GM21390 (cell line): ENCODE data around the gene LPP.
A peak's percentile ranks its signal among the peaks of the same experiment; 100 is the strongest.

Source experiments
- ATAC-seq: cut with Tn5 transposase; IDR thresholded peaks from one replicate; pipeline ENCODE4 v1.9.1; 2021; ENCODE audit not compliant: unreplicated experiment

LPP gene

GRCh38 chr3:188878076-188878475 lies 724.1 kb downstream of the LPP start:
- ATAC-seq: no peak

DNA sequence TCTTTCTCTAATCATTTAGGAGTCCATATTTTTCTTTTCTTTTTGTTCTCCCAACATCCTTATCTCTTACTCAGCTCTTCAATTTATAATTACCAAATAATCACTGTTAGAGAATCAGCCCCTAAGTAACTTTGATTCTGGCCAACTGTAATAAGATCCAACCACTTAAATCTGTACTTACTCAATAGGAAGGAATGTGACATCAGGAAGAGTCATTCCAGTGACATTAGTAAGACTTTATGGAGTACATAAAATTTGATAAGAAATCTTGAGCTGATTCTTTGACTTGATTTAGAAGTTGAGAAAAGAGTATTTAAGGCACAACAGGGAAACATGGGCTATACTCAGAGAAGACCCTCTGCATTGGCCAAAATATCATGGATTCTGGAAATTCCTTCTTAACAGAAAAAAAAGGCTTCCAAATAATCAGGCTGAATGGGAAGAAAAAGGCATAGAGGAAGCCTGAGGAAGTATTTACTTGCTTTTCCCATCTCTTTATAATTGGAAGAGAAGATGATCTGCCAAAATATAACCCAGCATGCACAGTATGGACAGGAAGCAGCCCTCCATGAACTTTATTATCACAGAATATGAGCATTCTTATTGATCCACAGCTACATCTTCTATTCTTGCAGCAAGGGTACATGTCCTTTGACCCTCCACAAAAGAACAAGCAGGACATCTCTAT lies 728.1 kb downstream of the LPP start:
- no peak for ATAC-seq

DNA sequence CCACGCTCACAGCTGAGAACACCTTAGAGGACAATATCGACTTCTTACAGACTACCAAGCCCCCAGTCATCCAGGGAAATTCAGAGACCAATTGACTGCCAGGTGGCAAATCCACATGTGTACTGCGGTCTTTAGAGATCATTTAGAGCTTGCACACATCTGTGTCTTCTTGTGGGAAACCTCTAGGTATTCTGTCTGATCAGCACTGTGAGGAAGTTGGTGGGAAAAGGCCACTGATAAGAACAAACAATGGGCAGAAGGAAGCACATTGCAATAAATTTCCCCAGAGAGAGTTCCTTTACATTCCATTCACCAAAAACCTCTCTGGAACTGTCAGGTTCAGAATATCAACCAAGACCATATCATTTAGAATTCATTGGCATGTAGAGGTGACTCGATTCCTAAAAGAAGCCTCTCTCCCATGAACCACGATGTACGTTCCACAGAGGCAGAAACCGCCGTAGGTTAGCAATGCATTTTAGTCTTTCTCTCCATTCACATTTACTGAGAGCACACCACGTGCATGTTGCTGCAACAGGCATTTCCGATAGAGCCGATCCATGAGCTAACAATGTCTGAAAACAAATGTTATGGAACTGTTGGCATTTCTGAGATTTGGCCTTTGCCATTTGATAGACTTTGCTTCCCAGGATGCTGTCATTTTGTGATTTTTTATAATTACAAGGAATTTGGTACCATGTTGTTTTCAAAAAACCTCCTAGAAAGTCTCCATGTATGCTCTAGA lies 730.5 kb downstream of the LPP start:
- no peak for ATAC-seq

GRCh38 chr3:188888321-188889053 lies 734.5 kb downstream of the LPP start:
- no peak for ATAC-seq

DNA sequence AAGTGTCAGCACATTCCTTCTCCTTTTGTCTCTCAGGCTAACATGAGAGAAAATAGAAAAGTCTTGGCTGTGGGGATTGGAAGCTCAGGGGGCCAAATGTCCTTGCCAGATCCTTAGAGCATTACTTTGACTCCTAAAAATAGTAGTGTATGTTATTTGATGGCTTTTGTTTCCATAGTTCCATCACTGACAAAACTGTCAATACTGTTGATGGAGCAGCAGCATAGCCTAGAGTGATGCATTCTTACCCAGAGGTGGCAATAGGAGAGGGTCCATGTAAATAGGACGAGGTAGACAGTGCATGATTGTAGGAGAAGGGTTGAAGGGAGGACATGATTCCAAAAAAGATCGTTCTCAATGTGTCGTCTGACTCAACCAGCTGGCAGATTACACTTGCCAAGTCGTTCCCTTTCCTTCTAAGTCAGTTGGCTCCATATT lies 735.1 kb downstream of the LPP start:
- ATAC-seq: no peak

DNA sequence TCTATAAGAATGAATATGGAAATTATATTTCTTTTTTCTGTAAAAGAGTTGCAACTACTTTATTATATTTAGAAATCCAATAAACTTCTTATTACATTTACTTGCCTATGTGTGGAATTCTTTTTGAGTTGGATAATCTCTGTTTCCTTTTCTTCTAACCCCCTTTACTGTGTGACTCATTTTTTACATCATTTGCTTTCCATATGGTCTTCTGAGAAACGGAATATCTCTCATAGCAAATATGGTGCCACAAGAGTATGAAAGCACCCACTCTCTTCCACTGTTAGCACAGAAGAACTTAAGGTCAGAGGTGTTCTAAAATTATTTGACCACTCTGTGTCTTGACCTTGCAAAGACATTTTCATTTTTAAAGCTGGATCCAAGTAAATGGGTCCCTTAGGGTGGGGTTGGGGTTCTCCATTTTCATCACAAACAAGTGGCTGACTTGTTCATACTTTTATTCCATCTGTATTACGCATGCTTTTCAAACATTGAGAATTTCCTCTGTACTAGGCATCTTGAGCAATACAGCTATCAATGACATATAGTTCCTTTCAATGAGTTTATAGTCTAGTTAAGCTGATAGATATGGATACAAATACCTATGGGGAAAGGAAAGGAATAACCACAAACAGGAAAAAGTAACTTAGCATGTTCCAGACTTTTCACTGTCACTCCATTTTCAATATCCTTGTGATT lies 736.8 kb downstream of the LPP start:
- no peak for ATAC-seq

- ATAC-seq: no peak
These were observed 745.9 kb downstream of the LPP start for GRCh38 chr3:188899881-188900280.

GRCh38 chr3:188900421-188900951 lies 746.5 kb downstream of the LPP start:
- ATAC-seq: no peak

- ATAC-seq: no peak
These were observed 747.2 kb downstream of the LPP start for GRCh38 chr3:188901126-188901525.

- ATAC-seq: no peak
These were observed 747.8 kb downstream of the LPP start for GRCh38 chr3:188901671-188902287.

DNA sequence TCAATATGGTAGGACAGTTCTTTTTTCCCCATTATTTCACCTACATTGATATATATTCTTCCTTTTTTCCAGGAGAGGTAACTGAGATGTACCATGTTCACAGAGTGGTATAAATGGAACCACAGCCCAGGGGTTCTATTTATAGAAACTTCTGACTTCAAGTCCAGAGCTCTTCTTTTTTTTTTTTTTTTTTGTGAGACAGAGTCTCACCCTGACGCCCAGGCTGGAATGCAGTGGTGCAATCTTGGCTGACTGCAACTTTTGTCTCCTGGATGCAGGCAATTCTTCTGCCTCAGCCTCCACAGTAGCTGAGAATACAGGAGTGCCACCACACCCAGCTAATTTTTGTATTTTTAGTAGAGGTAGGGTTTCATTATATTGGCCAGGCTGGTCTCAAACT lies 750.7 kb downstream of the LPP start:
- no peak for ATAC-seq

DNA sequence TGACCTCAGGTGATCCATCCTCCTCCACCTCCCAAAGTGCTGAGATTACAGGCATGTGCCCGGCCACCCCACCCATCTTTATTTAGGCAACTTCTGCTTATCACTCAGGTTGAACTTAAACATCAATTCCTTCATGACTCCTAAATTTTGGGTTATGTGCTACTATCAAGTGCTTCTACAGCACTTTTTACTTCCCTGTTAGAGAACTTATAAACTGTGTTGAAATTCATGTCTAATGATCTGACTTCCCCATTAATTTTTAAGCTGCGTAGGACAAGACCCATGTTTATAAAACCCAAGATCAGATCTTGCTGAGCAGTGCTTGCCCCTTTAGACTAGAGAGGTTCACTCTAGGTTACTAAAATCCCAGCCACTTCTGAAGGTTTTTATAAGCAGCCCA lies 751.6 kb downstream of the LPP start:
- ATAC-seq: no peak

- no peak for ATAC-seq
These were observed 752.3 kb downstream of the LPP start for GRCh38 chr3:188906236-188906635.

DNA sequence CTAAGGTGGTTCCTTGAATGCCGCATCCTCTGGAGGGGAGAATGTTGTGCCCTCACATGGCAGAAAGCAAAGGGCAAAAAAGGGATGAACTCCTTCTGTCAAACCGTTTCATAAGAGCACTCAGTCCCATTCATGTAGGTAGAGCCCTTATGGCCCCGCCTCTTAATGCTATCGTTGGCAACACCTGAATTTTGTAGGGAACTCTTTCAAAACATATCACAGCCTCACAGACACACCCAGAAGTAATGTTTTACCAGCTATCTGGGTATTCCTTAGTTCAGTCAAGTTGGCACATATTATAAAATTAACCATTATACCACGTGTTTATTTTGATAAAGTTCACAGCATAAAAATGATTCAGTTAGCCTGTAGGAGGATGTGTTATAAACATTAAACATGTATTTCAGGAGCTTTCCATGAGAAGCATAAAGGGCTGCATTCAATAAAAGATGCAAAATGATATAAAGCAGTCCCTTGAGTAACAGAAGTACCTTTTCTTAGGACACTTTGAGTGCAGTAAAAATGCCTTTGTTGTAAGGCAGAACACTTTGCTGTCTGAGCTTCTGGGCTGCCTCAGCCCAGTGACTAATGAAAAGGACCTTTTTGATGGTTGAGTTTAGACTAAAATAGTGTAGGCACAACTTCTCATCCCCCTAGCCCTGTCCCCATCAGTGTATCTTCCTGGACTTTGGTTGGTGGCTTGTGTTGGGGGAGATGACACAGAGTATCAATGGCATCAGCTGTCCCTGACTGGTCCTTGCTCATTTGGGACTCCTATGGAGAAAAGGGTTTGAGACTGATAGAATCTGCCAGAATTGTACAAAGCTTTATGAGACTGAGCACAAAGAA lies 754.3 kb downstream of the LPP start:
- no peak for ATAC-seq

DNA sequence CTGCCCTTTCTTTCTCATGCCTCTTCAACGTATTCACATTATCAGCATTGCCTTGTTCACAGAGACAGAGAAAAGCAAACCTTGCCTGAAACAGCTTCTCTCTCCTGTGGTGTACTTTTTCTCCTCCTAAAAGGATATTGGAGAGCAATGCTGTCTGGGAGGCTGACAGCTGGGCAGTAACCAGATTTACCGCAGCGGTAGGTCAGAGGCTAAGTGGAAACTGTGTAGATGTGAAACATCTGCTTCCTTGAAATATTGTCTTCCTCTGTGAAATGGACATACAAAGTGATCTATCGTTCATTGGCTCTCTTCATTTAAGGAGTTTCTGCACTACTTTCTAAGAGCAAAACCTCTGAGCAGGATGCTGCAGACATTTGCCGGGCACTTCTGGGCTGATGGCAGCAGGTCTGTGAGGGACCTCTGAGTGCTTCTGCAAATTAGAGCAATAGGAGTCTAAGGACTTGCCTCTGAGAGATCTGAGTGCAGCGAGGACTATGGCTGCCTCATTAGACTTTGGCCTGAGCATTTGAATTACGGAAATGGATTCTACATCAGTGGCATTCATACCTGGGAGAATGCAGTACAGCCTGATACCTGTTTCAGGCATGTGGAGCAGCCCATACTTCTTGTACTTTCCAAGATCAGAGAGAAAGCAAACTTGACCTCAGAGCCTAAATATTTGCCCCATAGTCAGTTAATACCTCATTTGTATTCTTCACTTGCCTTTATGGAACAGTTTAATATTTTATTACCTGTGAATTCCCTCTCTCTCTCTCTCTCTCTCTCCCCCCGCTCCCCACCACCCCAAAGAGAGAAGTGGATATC lies 757.3 kb downstream of the LPP start:
- ATAC-seq: no peak

DNA sequence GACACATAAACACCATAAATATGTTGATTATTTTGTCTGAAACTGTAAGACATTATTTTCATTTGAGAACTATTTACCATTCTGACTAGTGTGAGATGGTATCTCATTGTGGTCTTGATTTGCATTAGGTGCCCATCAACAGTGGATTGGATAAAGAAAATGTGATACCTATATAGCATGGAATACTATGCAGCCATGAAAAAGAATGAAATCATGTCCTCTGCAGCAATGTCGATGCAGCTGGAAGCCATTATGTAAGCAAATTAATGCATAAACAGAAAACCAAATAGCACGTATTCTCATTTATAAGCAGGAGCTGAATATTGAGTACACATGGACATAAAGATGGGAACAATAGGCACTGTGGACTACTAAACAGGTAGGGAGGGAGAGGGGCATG lies 759.1 kb downstream of the LPP start:
- no peak for ATAC-seq

GRCh38 chr3:188914552-188914951 lies 760.6 kb downstream of the LPP start:
- ATAC-seq: peak; percentile 58

DNA sequence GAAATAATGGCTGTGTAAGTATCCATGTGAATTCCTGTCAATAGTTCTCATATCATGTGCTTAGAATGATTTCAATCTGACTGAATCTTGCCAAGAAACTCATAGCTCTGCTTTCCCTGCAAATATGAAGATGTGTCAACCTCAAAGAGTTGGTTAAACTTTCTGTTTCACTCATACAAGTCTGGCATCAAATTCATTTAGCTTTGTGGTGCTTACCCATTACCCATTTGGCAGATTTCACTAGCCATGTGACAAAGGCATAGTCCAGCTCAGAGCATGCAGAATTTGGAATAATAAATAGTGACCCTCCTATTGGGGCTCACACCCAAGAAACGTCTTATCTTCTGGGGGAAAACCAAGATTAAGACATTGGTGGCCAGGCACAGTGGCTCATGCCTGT lies 761.2 kb downstream of the LPP start:
- ATAC-seq: no peak

- peak; percentile 50 for ATAC-seq
These were observed 763.0 kb downstream of the LPP start for GRCh38 chr3:188916934-188917401.
